ENCODE measurements around the gene CPT1B.

CPT1B gene

DNA sequence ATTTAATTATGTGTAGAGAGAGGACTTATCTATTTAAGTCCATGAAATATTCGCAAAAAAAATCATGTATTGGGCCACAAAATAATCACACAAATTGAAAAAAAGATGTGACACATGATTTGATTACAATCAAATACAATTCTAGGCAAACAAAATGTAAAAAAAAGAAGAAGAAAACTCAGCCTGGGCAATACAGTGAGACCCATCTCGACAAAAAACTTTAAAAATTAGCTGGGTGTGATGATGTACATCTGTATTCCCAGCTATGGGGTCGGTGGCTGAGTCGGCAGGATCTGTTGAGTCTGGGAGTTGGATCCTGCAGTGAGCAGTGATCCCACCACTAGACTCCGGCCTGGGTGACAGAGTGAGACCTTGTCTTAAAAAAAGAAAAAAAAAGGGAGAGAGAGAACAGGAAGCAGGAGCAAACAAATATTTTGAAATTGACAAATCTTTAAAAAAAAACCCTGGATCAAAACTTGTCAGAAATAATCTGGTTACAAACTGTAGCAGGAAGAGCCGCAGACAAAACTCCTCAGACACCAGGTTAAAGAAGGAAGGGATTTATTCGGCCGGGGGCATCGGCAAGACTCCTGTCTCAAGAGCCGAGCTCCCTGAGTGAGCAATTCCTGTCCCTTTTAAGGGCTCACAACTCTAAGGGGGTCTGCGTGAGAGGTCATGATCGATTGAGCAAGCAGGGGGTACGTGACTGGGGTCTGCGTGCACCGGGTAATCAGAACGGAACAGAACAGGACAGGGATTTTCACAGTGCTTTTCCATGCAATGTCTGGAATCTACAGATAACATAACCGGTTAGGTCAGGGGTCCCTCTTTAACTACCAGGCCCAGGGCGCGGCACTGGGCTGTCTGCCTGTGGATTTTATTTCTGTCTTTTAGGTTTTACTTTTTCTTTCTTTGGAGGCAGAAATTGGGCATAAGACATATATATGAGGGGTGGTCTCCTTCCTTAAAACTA, 45.1 kb downstream of the CPT1B start:
- peak overlapping the region; percentile 97 for H3K27ac ChIP-seq
- CTCF ChIA-PET: no interaction called here
- TF ChIP-seq CTCF (conservative IDR thresholded peaks at IDR 0.05; ENCODE audit: low read depth): no peak
- DNase-seq (ENCODE audit: low spot score): no peak
- POLR2A ChIA-PET (ENCODE audit: low non-redundant PET): no interaction called here

- peak overlapping the region; percentile 97 for H3K27ac ChIP-seq
- no peak for DNase-seq (ENCODE audit: low spot score)
- ChIA-PET POLR2A (ENCODE audit: low non-redundant PET) (interaction anchor here (0.6 to 1.3 kb wide), 4 partner anchors 14 to 34 kb away, joined by 3 to 11 read pairs (median 6); partner anchors contain the start of genes KLHDC7B and SYCE3), CTCF (interaction anchor here (0.6 to 1.0 kb wide), 3 partner anchors 31 to 89 kb away, joined by 3 to 4 read pairs (median 3); partner anchors contain the start of gene SYCE3)
- TF ChIP-seq CTCF (conservative IDR thresholded peaks at IDR 0.05; ENCODE audit: low read depth): no peak
Observed at GRCh38 chr22:50531962-50532674, 46.1 kb downstream of the CPT1B start.

- no peak for TF ChIP-seq CTCF (conservative IDR thresholded peaks at IDR 0.05; ENCODE audit: low read depth)
- ChIA-PET CTCF (interaction anchor here (1.0 kb wide), 1 partner anchor 31 kb away, joined by 4 read pairs; the partner anchor contains the start of gene SYCE3), POLR2A (ENCODE audit: low non-redundant PET) (interaction anchor here (0.6 to 1.3 kb wide), 4 partner anchors 14 to 35 kb away, joined by 3 to 11 read pairs (median 6); partner anchors contain the start of genes KLHDC7B and SYCE3)
- peak overlapping the region; percentile 97 for H3K27ac ChIP-seq
- DNase-seq (ENCODE audit: low spot score): no peak
Observed at GRCh38 chr22:50531546-50531961, 46.7 kb downstream of the CPT1B start.

- TF ChIP-seq CTCF (conservative IDR thresholded peaks at IDR 0.05; ENCODE audit: low read depth): no peak
- DNase-seq (ENCODE audit: low spot score): no peak
- H3K27ac ChIP-seq: peak overlapping the region; percentile 97
- ChIA-PET CTCF (no interaction called here), POLR2A (ENCODE audit: low non-redundant PET) (interaction anchor here (0.6 to 1.3 kb wide), 3 partner anchors 20 to 32 kb away, joined by 3 to 11 read pairs (median 8); partner anchors contain the start of gene SYCE3)
Observed at GRCh38 chr22:50530877-50531545, 47.2 kb downstream of the CPT1B start.

DNA sequence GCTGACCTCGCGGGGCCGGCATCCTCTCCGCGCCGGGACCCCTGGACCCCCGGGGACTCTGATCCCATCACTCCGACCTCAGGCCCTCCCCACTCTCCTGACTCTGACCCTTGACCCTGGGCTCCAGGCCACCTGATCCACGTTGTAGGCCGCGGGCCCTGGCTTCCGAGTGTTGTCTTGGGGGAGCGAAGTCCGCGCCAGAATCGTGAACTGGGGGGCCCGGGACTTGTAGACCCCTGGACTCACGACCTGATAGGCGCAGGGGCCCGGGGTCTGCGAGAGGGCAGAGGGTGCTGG, 47.7 kb downstream of the CPT1B start:
- peak overlapping the region; percentile 97 for H3K27ac ChIP-seq
- TF ChIP-seq CTCF (conservative IDR thresholded peaks at IDR 0.05; ENCODE audit: low read depth): no peak
- ChIA-PET POLR2A (ENCODE audit: low non-redundant PET) (interaction anchor here (0.6 kb wide), 1 partner anchor 32 kb away, joined by 3 read pairs; the partner anchor contains the start of gene SYCE3), CTCF (no interaction called here)
- DNase-seq (ENCODE audit: low spot score): no peak

All from RWPE1 (cell line).